Liver (tissue), 9 donors: ENCODE data around the gene CEP128. TPM values are rescaled to one million over a fixed set of nuclear protein-coding genes. Genes with fewer than 3 reads are reported as not detected.

Source experiments
- DNase-seq: peaks from one replicate; pipeline ENCODE4 v3.0.0-alpha.2; 2017; ENCODE audit warnings: low spot score
- H3K27ac ChIP-seq, 2 donors: one replicate each; pipeline ENCODE4 v1.7.0; 2013; ENCODE audit warnings: inconsistent platforms in 2 of 2, low read length in 2 of 2, control low read depth in 1 of 2, low read depth in 1 of 2, mild to moderate bottlenecking in 1 of 2
- H3K27me3 ChIP-seq, 4 donors: one replicate each; pipeline versions ENCODE4 v1.6.1 to v1.7.0; 2013; ENCODE audit warnings: low read length in 3 of 4, inconsistent platforms in 1 of 4, mild to moderate bottlenecking in 1 of 4, moderate library complexity in 1 of 4; ENCODE audit not compliant: control insufficient read depth in 4 of 4, insufficient read depth in 4 of 4
- H3K36me3 ChIP-seq, 4 donors: one replicate each; pipeline versions ENCODE4 v1.6.1 to v1.7.0; 2013; ENCODE audit warnings: low read length in 3 of 4, mild to moderate bottlenecking in 3 of 4, low read depth in 1 of 4, moderate library complexity in 1 of 4; ENCODE audit not compliant: control insufficient read depth in 4 of 4, insufficient read depth in 3 of 4
- H3K4me1 ChIP-seq, 4 donors: one replicate each; pipeline versions ENCODE4 v1.6.1 to v1.7.0; 2013; ENCODE audit warnings: low read length in 3 of 4, mild to moderate bottlenecking in 3 of 4, moderate library complexity in 1 of 4; ENCODE audit not compliant: control insufficient read depth in 4 of 4, insufficient read depth in 4 of 4
- H3K4me3 ChIP-seq, 3 donors: one replicate each; pipeline versions ENCODE4 v1.6.1 to v1.7.0; 2013; ENCODE audit warnings: low read length in 3 of 3, control low read depth in 1 of 3, low read depth in 1 of 3, mild to moderate bottlenecking in 1 of 3
- H3K9ac ChIP-seq, 2 donors: one replicate each; pipeline ENCODE4 v1.7.0; 2013; ENCODE audit warnings: low read length in 2 of 2, mild to moderate bottlenecking in 2 of 2, moderate library complexity in 2 of 2, control low read depth in 1 of 2, low read depth in 1 of 2
- H3K9me3 ChIP-seq, 4 donors: one replicate each; pipeline versions ENCODE4 v1.6.1 to v1.7.0; 2013; ENCODE audit warnings: low read length in 3 of 4; ENCODE audit not compliant: control insufficient read depth in 4 of 4
- ATF3 ChIP-seq: IDR thresholded peaks from 2 replicates; pipeline ENCODE4 v1.6.1; 2016; ENCODE audit warnings: antibody characterized with exemption
- CTCF ChIP-seq: fragments of 150-350 bp; IDR thresholded peaks from 2 replicates; pipeline ENCODE4 v1.5.1; 2017; ENCODE audit warnings: improper control_type of control experiment, low read depth, low read length; ENCODE audit not compliant: missing input control
- EGR1 ChIP-seq, 2 donors: IDR thresholded peaks; 2 replicates each; pipeline ENCODE4 v1.6.1; 2016 to 2018; ENCODE audit warnings: antibody characterized with exemption in 2 of 2, low read depth in 2 of 2
- FOXA1 ChIP-seq: IDR thresholded peaks from 2 replicates; pipeline ENCODE4 v1.6.1; 2016; ENCODE audit warnings: antibody characterized with exemption
- FOXA2 ChIP-seq: IDR thresholded peaks from 2 replicates; pipeline ENCODE4 v1.6.1; 2016; ENCODE audit warnings: antibody characterized with exemption
- GABPA ChIP-seq, 2 donors: IDR thresholded peaks in 1 of 2; conservative IDR thresholded peaks in 1 of 2; 2 replicates each; pipeline ENCODE4 v1.6.1; 2016; ENCODE audit warnings: antibody characterized with exemption in 2 of 2, mild to moderate bottlenecking in 1 of 2, moderate library complexity in 1 of 2
- HNF4A ChIP-seq, 2 donors: conservative IDR thresholded peaks; 2 replicates each; pipeline ENCODE4 v1.6.1; 2016; ENCODE audit warnings: antibody characterized with exemption in 2 of 2, mild to moderate bottlenecking in 2 of 2
- JUND ChIP-seq, 2 donors: IDR thresholded peaks; 2 replicates each; pipeline ENCODE4 v1.6.1; 2016; ENCODE audit warnings: antibody characterized with exemption in 2 of 2
- MAX ChIP-seq: IDR thresholded peaks from 2 replicates; pipeline ENCODE4 v1.6.1; 2016; ENCODE audit warnings: antibody characterized with exemption
- NR2F2 ChIP-seq: IDR thresholded peaks from 2 replicates; pipeline ENCODE4 v1.6.1; 2016; ENCODE audit warnings: antibody characterized with exemption
- RAD21 ChIP-seq, 2 donors: IDR thresholded peaks; 2 replicates each; pipeline ENCODE4 v1.6.1; 2016; ENCODE audit warnings: antibody characterized with exemption in 2 of 2, mild to moderate bottlenecking in 2 of 2
- REST ChIP-seq: IDR thresholded peaks from 2 replicates; pipeline ENCODE4 v1.6.1; 2016; ENCODE audit warnings: antibody characterized with exemption, mild to moderate bottlenecking
- RXRA ChIP-seq, 2 donors: IDR thresholded peaks; 2 replicates each; pipeline ENCODE4 v1.6.1; 2017 to 2018; ENCODE audit warnings: antibody characterized with exemption in 2 of 2, mild to moderate bottlenecking in 1 of 2
- SP1 ChIP-seq: IDR thresholded peaks from 2 replicates; pipeline ENCODE4 v1.6.1; 2018; ENCODE audit warnings: antibody characterized with exemption, mild to moderate bottlenecking
- TAF1 ChIP-seq: conservative IDR thresholded peaks from 2 replicates; pipeline ENCODE4 v1.6.1; 2016; ENCODE audit warnings: antibody characterized with exemption, mild to moderate bottlenecking
- ZBTB33 ChIP-seq: IDR thresholded peaks from 2 replicates; pipeline ENCODE4 v1.6.1; 2016; ENCODE audit warnings: antibody characterized with exemption
- WGBS: extraction: QIAGEN DNeasy Blood & Tissue Kit; methylation state at CpG from one replicate; pipeline ENCODE4 v1.1.7; 2013; 5-methylcytosine and 5-hydroxymethylcytosine counted together
- polyA plus RNA-seq, 2 donors: library from polyadenylated mRNA; stranded (reverse) in 1 of 2; unstranded in 1 of 2; fragments of 200-250 nt in 1 of 2; fragments of >200 nt in 1 of 2; fragmentation: Nextera tagmentation in 1 of 2; extraction: Ambion mirVana in 1 of 2; gene quantifications; one replicate each; pipeline versions ENCODE4 v1.2.1 to v1.2.3, GENCODE V29; 2013 to 2015
- total RNA-seq, 2 donors: library from RNA; depleted of rRNA; stranded (reverse); fragments of >200 nt; gene quantifications; one replicate each; pipeline ENCODE4 v1.2.3, GENCODE V29; 2014
- donor health status: healthy.
- donor health status: healthy.
- donor health status: healthy.
- donor health status: healthy.
- donor health status: healthy.

CEP128 gene
- total and polyA plus RNA-seq, 4 donors = 0.27 to 3.8 (median 1.4) TPM

- H3K4me1 ChIP-seq = peaks cover 0 to 15% (median 8%) of the 10 kb centered on the region in 4 donors
- peak within 1 kb of the TSS; percentile 39 to 61 (median 53) for H3K4me3 ChIP-seq
- DNase-seq = no peak
- H3K9ac ChIP-seq = no peak within 1 kb of the TSS
- H3K36me3 ChIP-seq = no peaks in the 10 kb centered on the region
- no peaks in the 10 kb centered on the region for H3K9me3 ChIP-seq
- H3K27ac ChIP-seq = no peak within 1 kb of the TSS
- no peak for TF ChIP-seq NR2F2
- no peak for TF ChIP-seq GABPA (IDR thresholded peaks at IDR 0.05 in 1 of 2, conservative IDR thresholded peaks at IDR 0.05 in 1 of 2)
- no peak for TF ChIP-seq TAF1
- no peak for TF ChIP-seq FOXA1
- TF ChIP-seq RAD21 (IDR thresholded peaks at IDR 0.05) = no peak
- no peak for TF ChIP-seq CTCF
- TF ChIP-seq SP1 = no peak
- no peak for TF ChIP-seq ATF3
- TF ChIP-seq JUND (IDR thresholded peaks at IDR 0.05) = no peak
- TF ChIP-seq REST = no peak
- 17% methylated on average over 21 of the region's 21 CpGs for WGBS
- H3K27me3 ChIP-seq = no peaks in the 10 kb centered on the region
These were observed 13.9 kb upstream of the CEP128 start, which contains the start of gene TSHR for GRCh38 chr14:80955416-80955941. TSHR (plus strand) TSS chr14:80955621; CDS start chr14:80955681, 60 bp downstream.

- under 1% methylated on average over 29 of the region's 29 CpGs for WGBS
- peak; percentile 74 for DNase-seq
- Histone ChIP-seq H3K9me3 (no peaks in the 10 kb centered on the region), H3K27me3 (no peaks in the 10 kb centered on the region), H3K27ac (no peak overlapping the region), H3K4me3 (peak overlapping the region; percentile 39 to 61 (median 53)), H3K4me1 (peaks cover 0 to 15% (median 8%) of the 10 kb centered on the region in 4 donors), H3K9ac (no peak overlapping the region), H3K36me3 (no peaks in the 10 kb centered on the region)
- TF ChIP-seq ATF3 (no peak), REST (no peak), SP1 (no peak), TAF1 (no peak), EGR1 (IDR thresholded peaks at IDR 0.05; ENCODE audit: low read depth in 2 of 2) (no peak), RXRA (IDR thresholded peaks at IDR 0.05) (peak in 1 of 2 donors; percentile 7), MAX (no peak), FOXA2 (no peak), RAD21 (IDR thresholded peaks at IDR 0.05) (peak; percentile 97), HNF4A (conservative IDR thresholded peaks at IDR 0.05) (peak in 1 of 2 donors; percentile 9), ZBTB33 (no peak), JUND (IDR thresholded peaks at IDR 0.05) (no peak)
These were observed 13.3 kb upstream of the CEP128 start for GRCh38 chr14:80954687-80955299.
